Measurements from ENCODE around the gene GNG8.

GNG8 gene

DNA sequence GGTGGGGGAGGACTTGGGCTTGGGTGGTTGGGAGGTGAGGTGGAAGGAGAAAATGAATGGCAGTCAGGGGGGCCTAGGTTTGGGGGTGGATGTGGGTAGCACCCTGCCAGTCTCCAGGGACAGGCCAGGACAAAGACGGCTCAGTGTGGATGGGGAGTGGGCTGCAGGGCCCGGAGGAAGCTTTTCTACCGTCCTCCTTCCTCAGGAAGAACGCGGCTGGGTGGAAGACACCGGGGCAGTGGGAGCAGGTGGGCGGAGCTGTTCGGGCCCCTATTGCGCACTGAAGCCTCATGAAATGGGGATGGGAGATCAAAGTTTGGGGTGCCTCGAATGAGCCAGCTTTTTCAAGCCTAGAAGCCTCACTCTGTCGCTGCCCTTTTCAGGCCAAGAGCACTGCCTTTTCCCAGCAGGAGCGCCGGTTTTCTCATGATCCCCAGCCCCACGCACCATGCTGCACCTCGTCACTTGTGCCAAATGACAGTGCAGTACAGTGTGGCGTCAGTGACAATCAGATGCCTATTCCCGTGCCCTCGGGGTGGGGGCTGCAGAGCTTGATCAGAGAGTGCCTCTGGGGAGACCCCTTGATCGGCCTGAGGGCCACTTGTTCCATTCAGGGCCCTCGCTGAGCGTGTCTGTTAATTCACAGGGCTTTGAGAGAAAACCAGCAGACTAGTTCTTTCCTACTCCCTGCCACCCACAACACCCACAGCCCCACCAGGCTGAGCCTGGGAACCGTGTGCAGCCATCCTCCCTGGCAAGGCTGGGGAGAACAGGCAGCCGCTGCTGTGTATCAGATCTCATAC is 33.4 kb downstream of the GNG8 start:
- no peak for DNase-seq (ENCODE audit: low read depth)

DNA sequence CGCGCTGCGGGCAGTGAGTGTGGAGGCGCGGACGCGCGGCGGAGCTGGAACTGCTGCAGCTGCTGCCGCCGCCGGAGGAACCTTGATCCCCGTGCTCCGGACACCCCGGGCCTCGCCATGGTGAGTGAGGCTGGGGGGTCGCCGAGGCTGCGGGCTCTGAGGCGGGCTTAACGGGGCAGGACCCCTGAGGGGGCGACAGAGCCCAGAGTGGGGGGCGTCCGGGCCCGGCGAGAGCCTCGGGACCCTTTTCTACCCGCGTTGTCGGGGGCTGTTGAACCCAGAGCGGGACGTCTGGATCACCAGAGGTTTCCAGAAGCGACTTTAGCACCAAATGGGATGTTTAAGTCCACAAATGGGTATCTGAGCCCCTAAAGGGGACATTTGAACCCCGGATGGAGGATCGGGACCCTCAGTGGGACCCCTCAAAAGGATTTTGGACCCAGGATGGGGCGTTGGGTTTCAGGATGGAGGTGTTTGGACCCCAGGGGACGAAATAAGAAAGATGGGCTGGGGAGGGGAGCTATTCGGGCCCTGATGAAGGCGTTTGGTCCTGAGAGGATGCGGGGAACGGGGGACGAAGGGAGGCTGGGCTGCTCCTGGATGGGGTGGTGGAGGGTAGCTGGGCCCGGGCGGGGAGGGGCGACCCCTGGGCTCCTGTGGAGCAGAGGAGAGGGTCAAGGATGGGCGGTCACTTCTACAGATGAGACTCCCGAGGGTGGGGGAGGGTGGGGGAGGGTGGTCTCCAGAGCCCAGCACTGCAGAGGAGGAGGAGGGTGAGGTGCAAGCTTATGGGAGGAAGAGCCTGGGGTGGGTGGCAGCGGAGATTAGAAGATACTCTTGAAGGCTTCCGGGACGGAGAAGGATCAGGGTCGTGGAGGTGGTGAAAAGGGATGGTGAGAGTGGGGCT is 34.4 kb downstream of the GNG8 start, which contains the start of gene CALM3:
Gene CALM3 (plus strand): TSS at position 13 of the 907 bp plus-strand sequence. CDS start 105 bp downstream, at position 118.
- no peak for DNase-seq (ENCODE audit: low read depth)

DNA sequence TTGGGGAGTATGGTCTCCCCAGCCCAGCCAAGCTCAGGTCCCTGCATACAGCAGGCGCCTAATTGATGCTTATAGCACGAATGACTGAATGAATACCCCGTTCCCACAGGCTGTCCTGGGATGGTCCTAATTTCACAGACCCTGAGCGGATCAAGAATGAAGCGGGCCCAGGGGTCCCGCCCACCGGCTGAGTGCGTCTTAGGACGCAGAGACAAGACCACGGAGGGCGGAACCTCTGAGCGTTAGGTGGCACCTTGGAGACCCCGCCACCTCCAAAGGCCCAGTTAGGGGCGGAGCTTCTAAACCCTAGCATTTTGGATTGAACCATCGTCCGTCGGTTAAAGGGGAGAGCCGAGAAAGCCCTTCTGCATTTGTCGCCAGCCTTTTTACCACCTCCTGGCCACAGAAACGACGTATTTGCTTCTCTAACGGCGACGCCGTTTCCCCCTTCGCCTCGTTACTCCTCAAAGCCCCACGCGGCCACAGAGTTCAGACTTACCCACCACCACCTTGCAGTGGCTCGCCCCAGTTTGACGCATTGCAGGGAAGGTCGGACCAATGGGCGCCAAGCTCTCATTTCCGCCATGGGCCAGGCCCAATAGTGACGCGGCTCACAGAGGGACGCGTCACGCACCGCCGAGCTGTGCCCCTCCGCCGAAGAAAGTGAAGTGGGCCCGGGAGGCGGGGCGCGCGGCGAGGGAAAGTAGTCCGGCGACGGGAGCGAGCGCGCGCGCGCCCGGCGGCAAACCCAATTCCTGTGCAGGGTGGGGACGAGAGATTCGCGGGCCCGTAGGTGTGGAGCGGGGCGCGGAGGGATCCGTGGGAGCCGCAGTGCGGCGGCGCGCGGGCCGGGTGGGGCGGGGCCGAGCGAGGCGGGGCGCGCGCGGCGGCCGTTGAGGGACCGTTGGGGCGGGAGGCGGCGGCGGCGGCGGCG is 35.4 kb downstream of the GNG8 start:
- DNase-seq (ENCODE audit: low read depth): peak; percentile 97

DNA sequence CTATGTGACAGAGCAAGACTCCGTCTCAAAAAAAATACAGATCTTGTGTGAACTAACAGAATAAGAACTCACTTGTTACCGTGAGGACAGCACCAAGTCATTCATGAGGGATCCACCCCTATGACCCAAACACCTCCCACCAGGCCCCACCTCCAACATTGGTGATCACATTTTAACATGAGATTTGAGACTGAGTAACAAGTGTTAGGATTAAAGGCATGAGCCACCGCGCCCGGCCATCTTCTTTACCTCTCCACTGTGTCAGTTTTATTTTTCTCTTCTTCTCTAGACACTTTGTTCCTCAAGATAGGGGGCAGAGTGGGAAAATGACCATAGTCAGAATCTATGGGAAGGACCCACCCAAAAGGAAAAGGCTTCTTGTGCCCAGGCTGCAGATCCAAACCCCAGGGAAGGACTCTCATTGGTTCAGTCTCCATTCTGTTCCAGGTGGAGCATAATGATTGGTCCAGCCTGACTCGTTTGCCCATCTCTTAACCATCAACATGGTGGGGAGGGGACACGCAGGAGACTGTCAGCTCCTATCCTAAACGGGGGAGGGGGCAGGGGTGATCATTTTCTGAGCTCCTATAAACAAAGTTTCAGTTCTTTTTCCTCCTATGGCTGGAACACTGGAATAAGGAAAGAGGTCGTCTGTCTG is 36.2 kb downstream of the GNG8 start:
- no peak for DNase-seq (ENCODE audit: low read depth)

DNA sequence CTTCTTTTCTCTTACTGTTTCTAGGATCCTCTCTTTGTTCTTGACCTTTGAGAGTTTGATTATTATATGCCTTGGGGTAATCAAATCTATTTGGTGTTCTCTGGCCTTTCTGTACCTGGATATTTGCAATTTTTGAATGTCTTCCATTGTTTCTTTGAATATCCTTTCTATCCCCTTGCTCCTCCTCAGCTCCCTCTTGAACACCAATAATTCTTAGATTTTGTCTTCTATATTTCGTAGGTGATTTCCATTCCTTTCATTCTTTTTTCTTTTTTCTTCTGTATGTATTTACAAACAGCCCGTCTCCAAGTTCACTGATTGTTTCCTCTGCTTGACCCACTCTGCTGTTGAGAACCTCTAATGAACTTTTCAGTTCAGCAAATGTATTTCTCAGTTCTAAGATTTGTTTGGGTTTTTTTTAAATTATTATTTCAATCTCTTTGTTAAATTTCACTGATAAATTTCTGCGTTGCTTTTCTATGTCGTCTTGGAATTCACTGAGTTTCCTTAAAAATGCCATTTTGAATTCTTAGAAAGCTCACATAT is 37.6 kb downstream of the GNG8 start:
- no peak for DNase-seq (ENCODE audit: low read depth)

DNA sequence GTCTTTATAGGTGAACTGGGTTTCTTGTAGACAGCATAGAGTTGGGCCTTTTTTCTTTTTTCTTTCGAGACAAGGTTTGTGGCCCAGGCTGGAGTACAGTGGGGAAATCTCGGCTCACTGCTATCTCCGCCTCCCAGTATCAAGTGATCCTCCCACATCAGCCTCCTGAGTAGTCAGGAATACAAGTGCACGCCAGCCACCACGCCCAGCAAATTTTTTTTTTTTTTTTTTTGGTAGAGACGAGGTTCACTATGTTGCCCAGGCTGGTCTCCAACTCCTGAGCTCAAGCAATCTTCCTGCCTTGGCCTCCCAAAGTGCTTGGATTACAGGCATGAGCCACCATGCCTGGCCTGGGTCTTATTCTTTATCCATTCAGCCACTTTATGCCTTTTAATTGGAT is 40.0 kb downstream of the GNG8 start:
- DNase-seq (ENCODE audit: low read depth): no peak

DNA sequence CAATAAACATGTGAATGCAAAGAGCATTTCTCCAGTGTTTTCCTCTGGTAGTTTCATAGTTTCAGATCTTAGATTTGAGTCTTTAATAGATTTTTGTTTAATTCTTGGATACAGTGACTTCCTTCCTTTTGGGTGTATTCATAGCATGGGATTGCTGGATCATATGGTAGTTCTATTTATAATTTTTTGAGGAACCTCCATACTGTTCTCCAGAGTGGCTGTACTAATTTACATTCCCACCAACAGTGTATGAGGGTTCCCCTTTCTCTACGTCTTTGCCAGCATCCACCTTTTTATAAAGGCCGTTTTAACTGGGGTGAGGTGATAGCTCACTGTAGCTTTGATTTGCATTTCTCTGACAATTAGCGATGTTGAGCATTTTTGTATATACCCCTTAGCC is 44.1 kb downstream of the GNG8 start:
- DNase-seq (ENCODE audit: low read depth): no peak

DNA sequence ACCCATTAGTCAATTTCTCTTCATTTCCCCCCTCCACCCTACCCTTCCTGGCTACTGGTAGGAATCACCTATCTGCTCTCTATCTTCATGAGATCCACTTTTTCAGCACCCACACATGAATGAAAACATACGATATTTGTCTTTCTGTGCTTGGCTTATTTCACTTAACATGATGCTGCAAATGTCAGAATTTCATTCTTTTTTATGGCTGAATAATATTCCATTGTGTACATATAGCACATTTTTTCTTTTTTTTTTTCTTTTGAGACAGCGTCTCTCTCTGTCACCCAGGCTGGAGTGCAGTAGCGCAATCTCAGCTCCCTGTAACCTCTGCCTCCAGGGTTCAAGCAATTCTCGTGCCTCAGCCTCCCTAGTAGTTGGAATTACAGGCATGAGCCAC is 44.7 kb downstream of the GNG8 start:
- no peak for DNase-seq (ENCODE audit: low read depth)

DNA sequence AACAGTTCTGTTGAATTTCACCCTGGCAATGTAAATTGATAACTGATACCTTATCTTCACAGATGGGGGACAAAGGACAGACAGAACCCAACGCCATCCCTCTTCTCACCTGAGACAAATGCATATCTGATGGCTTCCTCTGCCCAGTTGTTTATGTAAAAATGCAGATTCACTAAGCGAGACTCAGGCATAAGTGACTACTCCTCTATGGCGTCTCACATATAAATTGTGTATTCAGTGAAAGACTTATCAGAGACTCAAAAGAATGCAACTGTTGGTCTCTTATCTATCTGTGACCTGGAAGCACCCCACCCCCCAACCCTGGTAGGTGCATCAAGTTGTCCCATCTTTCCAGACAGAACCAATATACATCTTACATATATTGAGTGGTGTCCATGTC is 48.1 kb downstream of the GNG8 start:
- DNase-seq (ENCODE audit: low read depth): no peak

DNA sequence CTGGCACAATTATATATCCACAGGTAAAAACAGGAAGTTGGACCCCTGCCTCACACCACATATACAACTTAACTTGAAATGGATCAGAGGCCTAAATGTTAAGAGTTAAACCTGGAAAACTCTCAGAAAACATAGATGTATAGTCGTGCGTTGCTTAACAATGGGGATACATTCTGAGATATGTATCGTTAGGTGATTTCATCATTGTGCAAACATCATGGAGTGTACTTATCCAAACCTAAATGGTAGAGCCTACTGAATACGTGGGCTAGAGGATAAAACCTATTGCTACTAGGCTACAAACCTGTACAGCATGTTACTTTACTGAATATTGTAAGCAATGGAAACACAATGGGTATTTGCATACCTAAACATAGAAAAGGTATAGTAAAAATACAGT is 49.7 kb downstream of the GNG8 start:
- DNase-seq (ENCODE audit: low read depth): no peak

DNA sequence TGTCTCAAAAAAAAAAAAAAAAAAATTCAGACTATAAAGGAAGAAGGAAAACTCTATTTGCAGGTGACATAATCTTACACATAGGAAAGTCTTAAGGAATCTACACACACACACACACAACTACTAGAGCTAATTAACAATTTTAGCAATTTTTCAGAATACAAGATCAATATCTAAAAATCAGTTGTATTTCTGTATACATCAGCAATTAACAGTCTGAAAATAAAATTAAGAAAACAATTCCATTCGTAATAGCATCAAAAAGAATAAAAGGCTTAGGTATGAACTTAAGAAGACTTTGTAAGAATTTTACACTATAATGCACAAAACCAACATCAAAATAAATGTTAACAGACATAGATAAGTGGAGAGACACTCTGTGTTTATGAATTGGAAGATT is 50.5 kb downstream of the GNG8 start:
- no peak for DNase-seq (ENCODE audit: low read depth)
